ENCODE results near the gene MYL3. TPM values are rescaled to one million over a fixed set of nuclear protein-coding genes. Genes with fewer than 3 reads are reported as not detected.

MYL3 gene
- total and polyA plus RNA-seq, 2 of the 4 experiments (the other 2 are of a cell fraction), result 0.09 TPM; not detected in 1

GRCh38 chr3:46896386-46896785 is 33.1 kb upstream of the MYL3 start:
- Histone ChIP-seq H3K9me3 (ENCODE audit: control insufficient read depth, insufficient read depth, low read length) (no peaks in the 10 kb centered on the region), H3K18ac (ENCODE audit: low read depth, low read length) (no peak overlapping the region), H3K9me1 (ENCODE audit: insufficient read depth, low read length) (0 out of 2 replicates have a peak, but pooled peaks cover 3% of the 10 kb centered on the region), H3K14ac (replicated peaks; ENCODE audit: low read depth, low read length) (no peak overlapping the region), H3K4me2 (ENCODE audit: low read depth, low read length) (no peak overlapping the region), H3K4me1 (ENCODE audit: control insufficient read depth, insufficient read depth, low read length) (no peaks in the 10 kb centered on the region; the same call in 1 of the 2 replicates), H3K36me3 (ENCODE audit: control insufficient read depth, insufficient read depth, low read length) (no peaks in the 10 kb centered on the region), H2AK9ac (replicated peaks; ENCODE audit: low read depth, low read length, poor library complexity) (no peak overlapping the region), H2BK20ac (ENCODE audit: low read depth, low read length) (no peak overlapping the region), H3K79me1 (ENCODE audit: low read depth in 1 of 2, low read length in 2 of 2) (no peaks in the 10 kb centered on the region), H4K5ac (ENCODE audit: low read depth, low read length) (no peak overlapping the region), H3K4ac (ENCODE audit: low read depth, low read length) (no peak overlapping the region), H3K56ac (ENCODE audit: extremely low read depth, insufficient read depth, low read length) (no peak overlapping the region), H4K8ac (ENCODE audit: low read depth in 2 of 2, low read length in 2 of 2) (no peak overlapping the region), H3K9ac (ENCODE audit: low read depth, low read length) (no peak overlapping the region), H2BK120ac (ENCODE audit: low read depth, low read length) (no peak overlapping the region), H3K27me3 (ENCODE audit: control insufficient read depth, insufficient read depth, low read length) (peaks cover 22% of the 10 kb centered on the region), H4K20me1 (ENCODE audit: insufficient read depth, low read length) (peaks cover 4% of the 10 kb centered on the region; the same call in 1 of the 2 replicates), H2AK5ac (ENCODE audit: low read depth, low read length) (no peak overlapping the region), H4K91ac (ENCODE audit: insufficient read depth, low read depth, low read length) (no peak overlapping the region), H3K23ac (ENCODE audit: low read depth, low read length) (no peak overlapping the region; the same call in 1 of the 2 replicates), H2BK15ac (ENCODE audit: low read depth, low read length) (no peak overlapping the region), H2AFZ (replicated peaks; ENCODE audit: low read length, poor library complexity) (no peak overlapping the region), H3K27ac (ENCODE audit: insufficient read depth, low read length) (no peak overlapping the region), H3K4me3 (ENCODE audit: insufficient read depth, low read depth, low read length) (no peak overlapping the region), H2BK5ac (ENCODE audit: low read depth, low read length, poor library complexity, severe bottlenecking) (no peak overlapping the region)
- ChIA-PET POLR2A (ENCODE audit: unreplicated experiment) (no interaction called here), CTCF (interaction anchor here (1.6 kb wide), 1 partner anchor 188 kb away, joined by 6 read pairs; no protein-coding TSS in a partner anchor)
- 77% methylated on average over 3 of the region's 5 CpGs; no CpG with 5 or more reads in 1 of the 2 experiments for WGBS, 2 experiments (ENCODE audit: extremely low coverage in 2 of 2, insufficient read length in 1 of 2)
- ATAC-seq (ENCODE audit: low read depth), result no peak
- BruUV-seq (replicated peaks), result no TSS peak
- in situ Hi-C loops (cut with MboI; ENCODE audit: low sequenced_read_pairs) (loop anchor here (5.0 to 25.0 kb wide), 2 partner anchors 194 to 409 kb away; partner anchors contain the start of genes RTP3 and TMIE), dilution Hi-C loops (cut with HindIII; ENCODE audit: low sequenced_read_pairs, unreplicated experiment) (no loop called here), intact Hi-C loops (cut with micrococcal nuclease) (no loop called here)
- DNase-seq, result no peak
- TF ChIP-seq BHLHE40 (IDR thresholded peaks at IDR 0.05; ENCODE audit: low read depth, low read length) (no peak), SMC3 (IDR thresholded peaks at IDR 0.05; ENCODE audit: low read depth, low read length) (no peak), RCOR1 (IDR thresholded peaks at IDR 0.05; ENCODE audit: insufficient replicate concordance, low read length) (no peak), MAZ (IDR thresholded peaks at IDR 0.05; ENCODE audit: borderline replicate concordance, low read depth, low read length) (no peak), RFX5 (IDR thresholded peaks at IDR 0.05; ENCODE audit: low read depth, low read length) (no peak), POLR2A (IDR thresholded peaks at IDR 0.05; ENCODE audit: low read depth, low read length) (no peak), FOS (IDR thresholded peaks at IDR 0.05; ENCODE audit: low read depth, low read length) (no peak), NFE2L2 (IDR thresholded peaks at IDR 0.05; ENCODE audit: low read depth, low read length) (no peak), MXI1 (IDR thresholded peaks at IDR 0.05; ENCODE audit: borderline replicate concordance, low read depth, low read length) (no peak), CHD1 (IDR thresholded peaks at IDR 0.05; ENCODE audit: low read depth, low read length) (no peak)
- TF ChIP-seq, protein P1, sequence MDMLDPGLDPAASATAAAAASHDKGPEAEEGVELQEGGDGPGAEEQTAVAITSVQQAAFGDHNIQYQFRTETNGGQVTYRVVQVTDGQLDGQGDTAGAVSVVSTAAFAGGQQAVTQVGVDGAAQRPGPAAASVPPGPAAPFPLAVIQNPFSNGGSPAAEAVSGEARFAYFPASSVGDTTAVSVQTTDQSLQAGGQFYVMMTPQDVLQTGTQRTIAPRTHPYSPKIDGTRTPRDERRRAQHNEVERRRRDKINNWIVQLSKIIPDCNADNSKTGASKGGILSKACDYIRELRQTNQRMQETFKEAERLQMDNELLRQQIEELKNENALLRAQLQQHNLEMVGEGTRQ (IDR thresholded peaks at IDR 0.05; ENCODE audit: low read depth, low read length), result no peak
- TF ChIP-seq, protein P2, sequence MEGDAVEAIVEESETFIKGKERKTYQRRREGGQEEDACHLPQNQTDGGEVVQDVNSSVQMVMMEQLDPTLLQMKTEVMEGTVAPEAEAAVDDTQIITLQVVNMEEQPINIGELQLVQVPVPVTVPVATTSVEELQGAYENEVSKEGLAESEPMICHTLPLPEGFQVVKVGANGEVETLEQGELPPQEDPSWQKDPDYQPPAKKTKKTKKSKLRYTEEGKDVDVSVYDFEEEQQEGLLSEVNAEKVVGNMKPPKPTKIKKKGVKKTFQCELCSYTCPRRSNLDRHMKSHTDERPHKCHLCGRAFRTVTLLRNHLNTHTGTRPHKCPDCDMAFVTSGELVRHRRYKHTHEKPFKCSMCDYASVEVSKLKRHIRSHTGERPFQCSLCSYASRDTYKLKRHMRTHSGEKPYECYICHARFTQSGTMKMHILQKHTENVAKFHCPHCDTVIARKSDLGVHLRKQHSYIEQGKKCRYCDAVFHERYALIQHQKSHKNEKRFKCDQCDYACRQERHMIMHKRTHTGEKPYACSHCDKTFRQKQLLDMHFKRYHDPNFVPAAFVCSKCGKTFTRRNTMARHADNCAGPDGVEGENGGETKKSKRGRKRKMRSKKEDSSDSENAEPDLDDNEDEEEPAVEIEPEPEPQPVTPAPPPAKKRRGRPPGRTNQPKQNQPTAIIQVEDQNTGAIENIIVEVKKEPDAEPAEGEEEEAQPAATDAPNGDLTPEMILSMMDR (conservative IDR thresholded peaks at IDR 0.05; ENCODE audit: low read depth, low read length), result no peak
